Neural progenitor cell (in vitro differentiated cells): Measurements from ENCODE around the gene PRICKLE2. TPM values are rescaled to one million over a fixed set of nuclear protein-coding genes. Genes with fewer than 3 reads are reported as not detected.

Source experiments
- DNase-seq: peaks from one replicate; pipeline ENCODE4 v3.0.0-alpha.2; 2016; ENCODE audit warnings: low spot score
- H2AFZ ChIP-seq: fragments of 200-600 bp; sonication (generic); replicated peaks from 2 replicates; pipeline ENCODE4 v1.6.1; 2016; ENCODE audit warnings: antibody characterized with exemption
- H3F3A ChIP-seq: fragments of 200-600 bp; sonication (generic); 2 replicates; pipeline ENCODE4 v1.6.1; 2016; ENCODE audit warnings: antibody characterized with exemption, low read depth
- H3K27ac ChIP-seq: fragments of 200-600 bp; sonication (generic); 2 replicates; pipeline ENCODE4 v1.5.1; 2016; ENCODE audit warnings: mild to moderate bottlenecking
- H3K27me3 ChIP-seq: fragments of 200-600 bp; sonication (generic); 2 replicates; pipeline ENCODE4 v1.6.1; 2016; ENCODE audit warnings: mild to moderate bottlenecking, moderate library complexity
- H3K36me3 ChIP-seq: fragments of 200-600 bp; sonication (generic); 2 replicates; pipeline ENCODE4 v1.5.1; 2016
- H3K4me1 ChIP-seq: fragments of 200-600 bp; sonication (generic); 2 replicates; pipeline ENCODE4 v1.6.1; 2016; ENCODE audit warnings: mixed run types
- H3K4me2 ChIP-seq: fragments of 200-600 bp; sonication (generic); 2 replicates; pipeline ENCODE4 v1.6.1; 2016
- H3K4me3 ChIP-seq: fragments of 200-600 bp; sonication (generic); 2 replicates; pipeline ENCODE4 v1.5.1; 2016
- H3K79me2 ChIP-seq: fragments of 200-600 bp; sonication (generic); 2 replicates; pipeline ENCODE4 v1.6.1; 2016; ENCODE audit warnings: low read depth
- H3K9ac ChIP-seq: fragments of 200-600 bp; sonication (generic); 2 replicates; pipeline ENCODE4 v1.6.1; 2016
- H3K9me3 ChIP-seq: fragments of 200-600 bp; sonication (generic); 2 replicates; pipeline ENCODE4 v1.5.1; 2016; ENCODE audit warnings: low read depth
- H4K20me1 ChIP-seq: fragments of 200-600 bp; sonication (generic); 2 replicates; pipeline ENCODE4 v1.6.1; 2016; ENCODE audit warnings: low read depth
- H3K27ac Mint-ChIP-seq: 3 replicates; pipeline ENCODE4 v1.8.0; 2021; ENCODE audit warnings: mixed read lengths
- H3K27me3 Mint-ChIP-seq: 2 replicates; pipeline ENCODE4 v1.8.0; 2022; ENCODE audit warnings: low read depth, mild to moderate bottlenecking, inconsistent platforms, moderate library complexity, mixed read lengths; ENCODE audit not compliant: insufficient read depth
- H3K36me3 Mint-ChIP-seq: 3 replicates; pipeline ENCODE4 v1.8.0; 2021; ENCODE audit warnings: mixed read lengths
- H3K4me1 Mint-ChIP-seq: 3 replicates; pipeline ENCODE4 v1.8.0; 2021; ENCODE audit warnings: mixed read lengths
- H3K4me3 Mint-ChIP-seq: 3 replicates; pipeline ENCODE4 v1.8.0; 2021; ENCODE audit warnings: mild to moderate bottlenecking, moderate library complexity, mixed read lengths
- H3K9me3 Mint-ChIP-seq: 3 replicates; pipeline ENCODE4 v1.8.0; 2020; ENCODE audit warnings: mixed read lengths
- CTCF ChIP-seq: fragments of 200-600 bp; sonication (generic); IDR thresholded peaks from 2 replicates; pipeline ENCODE4 v1.5.1; 2017; ENCODE audit warnings: antibody characterized with exemption, mild to moderate bottlenecking
- EZH2 ChIP-seq: fragments of 200-600 bp; sonication (generic); IDR thresholded peaks from 2 replicates; pipeline ENCODE4 v1.6.1; 2017; ENCODE audit warnings: antibody characterized with exemption, mild to moderate bottlenecking, moderate library complexity
- EZH2phosphoT487 ChIP-seq: fragments of 200-600 bp; sonication (generic); IDR thresholded peaks from 2 replicates; pipeline ENCODE4 v1.6.1; 2017; ENCODE audit warnings: antibody characterized with exemption
- total RNA-seq: library from RNA; depleted of rRNA; stranded (reverse); fragments of >200 nt; gene quantifications from 2 replicates; pipeline ENCODE4 v1.2.3, GENCODE V29; 2015; ENCODE audit warnings: low replicate concordance

PRICKLE2 gene
- total RNA-seq, 1 donor from 2014 or later, result 11.5 TPM

GRCh38 chr3:64161481-64161952 is 63.7 kb downstream of the PRICKLE2 start:
- H4K20me1 ChIP-seq, result no peaks in the 10 kb centered on the region
- Mint-ChIP-seq H3K4me1 (peaks cover 20% of the 10 kb centered on the region), H3K27ac (no peak overlapping the region), H3K9me3 (no peaks in the 10 kb centered on the region), H3K4me3 (no peak overlapping the region), H3K36me3 (no peaks in the 10 kb centered on the region), H3K27me3 (no peaks in the 10 kb centered on the region)
- H3F3A ChIP-seq, result peaks cover 13% of the 10 kb centered on the region
- H3K9me3 ChIP-seq, result no peaks in the 10 kb centered on the region
- H3K4me3 ChIP-seq, result no peak overlapping the region
- no peak overlapping the region for H3K4me2 ChIP-seq
- H3K9ac ChIP-seq, result no peak overlapping the region
- peaks cover 37% of the 10 kb centered on the region for H3K4me1 ChIP-seq
- no peaks in the 10 kb centered on the region for H3K36me3 ChIP-seq
- H2AFZ ChIP-seq, result no peak overlapping the region
- DNase-seq, result no peak
- no peak overlapping the region for H3K27ac ChIP-seq
- H3K27me3 ChIP-seq, result no peaks in the 10 kb centered on the region
- H3K79me2 ChIP-seq, result no peaks in the 10 kb centered on the region
- no peak for TF ChIP-seq CTCF
- no peak for TF ChIP-seq EZH2phosphoT487
- TF ChIP-seq EZH2, result no peak

DNA sequence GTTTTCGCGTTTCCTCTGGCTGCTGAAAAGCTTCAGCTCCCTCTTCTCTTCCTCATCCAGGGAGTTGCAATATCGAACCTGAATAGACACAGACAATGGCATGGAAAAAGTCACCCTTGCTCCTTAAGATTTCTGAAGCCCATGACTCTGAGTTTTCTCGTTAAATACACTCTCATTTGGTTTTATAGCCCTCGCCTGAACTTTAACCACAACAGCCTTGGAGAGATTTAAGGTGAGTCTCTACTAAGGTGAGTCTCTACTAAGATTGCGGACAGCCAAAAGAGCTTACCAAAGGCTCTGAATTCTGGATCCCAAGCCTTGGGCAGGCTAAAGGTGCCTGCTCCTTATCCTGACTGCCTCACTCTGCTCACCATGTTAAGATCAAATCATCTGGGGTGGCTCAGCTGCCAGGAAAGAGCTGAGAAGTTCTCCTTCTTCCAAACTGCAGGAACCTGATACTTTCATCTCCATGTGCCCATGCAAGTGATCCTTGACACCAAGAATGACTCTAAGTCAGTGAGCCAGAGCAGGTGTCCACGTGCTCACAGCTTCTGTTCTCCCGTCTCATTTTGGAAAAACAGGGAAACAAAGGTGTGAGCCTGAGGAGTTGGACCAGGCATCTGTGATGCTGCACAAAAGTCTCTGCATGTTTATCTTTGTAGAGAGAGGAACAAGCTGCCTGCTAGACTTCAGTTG is 65.1 kb downstream of the PRICKLE2 start:
- peaks cover 21% of the 10 kb centered on the region for H3K4me1 Mint-ChIP-seq

DNA sequence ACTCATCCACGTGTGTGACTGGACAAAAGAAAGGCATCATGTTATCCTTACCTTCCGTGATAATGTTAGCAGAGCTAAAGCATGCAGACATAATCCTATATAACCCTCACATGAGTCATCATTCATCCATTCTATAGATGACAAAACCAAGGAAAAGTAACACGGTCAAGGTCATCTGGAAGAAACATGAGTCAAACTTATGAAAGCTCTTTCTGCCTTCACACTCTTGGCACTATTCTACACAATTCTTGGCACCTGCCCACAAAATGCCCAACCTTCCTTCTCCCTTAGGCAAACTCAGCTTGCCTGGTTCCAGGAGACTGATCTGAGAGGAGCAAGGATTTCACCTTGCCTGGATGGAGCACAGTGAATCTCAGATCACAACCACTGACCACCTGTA is 66.9 kb downstream of the PRICKLE2 start:
- Histone ChIP-seq H3K9ac (no peak overlapping the region), H3K27me3 (no peaks in the 10 kb centered on the region), H3F3A (peaks cover 13% of the 10 kb centered on the region), H3K79me2 (no peaks in the 10 kb centered on the region), H3K4me2 (no peak overlapping the region), H2AFZ (no peak overlapping the region), H3K36me3 (no peaks in the 10 kb centered on the region), H4K20me1 (no peaks in the 10 kb centered on the region), H3K27ac (no peak overlapping the region), H3K4me3 (no peak overlapping the region), H3K9me3 (no peaks in the 10 kb centered on the region), H3K4me1 (peaks cover 37% of the 10 kb centered on the region)
- no peak for TF ChIP-seq EZH2phosphoT487
- H3K27ac Mint-ChIP-seq, result no peak overlapping the region
- peaks cover 21% of the 10 kb centered on the region for H3K4me1 Mint-ChIP-seq
- DNase-seq, result no peak
- no peaks in the 10 kb centered on the region for H3K27me3 Mint-ChIP-seq
- peaks cover 3% of the 10 kb centered on the region for H3K36me3 Mint-ChIP-seq
- no peaks in the 10 kb centered on the region for H3K9me3 Mint-ChIP-seq
- H3K4me3 Mint-ChIP-seq, result no peak overlapping the region

More for the DNA sequence above, 65.1 kb downstream of the PRICKLE2 start:
- H3K4me3 ChIP-seq, result no peak overlapping the region
- H3F3A ChIP-seq, result peaks cover 13% of the 10 kb centered on the region
- H3K27me3 ChIP-seq, result no peaks in the 10 kb centered on the region
- H3K4me3 Mint-ChIP-seq, result no peak overlapping the region
- no peaks in the 10 kb centered on the region for H3K9me3 ChIP-seq
- no peak for TF ChIP-seq EZH2
- TF ChIP-seq EZH2phosphoT487, result no peak
- no peak for TF ChIP-seq CTCF
- H3K4me1 ChIP-seq, result peaks cover 37% of the 10 kb centered on the region
- no peaks in the 10 kb centered on the region for H3K27me3 Mint-ChIP-seq
- H2AFZ ChIP-seq, result no peak overlapping the region
- no peaks in the 10 kb centered on the region for H4K20me1 ChIP-seq
- no peaks in the 10 kb centered on the region for H3K9me3 Mint-ChIP-seq
- H3K36me3 ChIP-seq, result no peaks in the 10 kb centered on the region
- no peaks in the 10 kb centered on the region for H3K36me3 Mint-ChIP-seq
- H3K4me2 ChIP-seq, result no peak overlapping the region
- no peak overlapping the region for H3K27ac Mint-ChIP-seq
- no peak for DNase-seq
- H3K9ac ChIP-seq, result no peak overlapping the region
- no peaks in the 10 kb centered on the region for H3K79me2 ChIP-seq
- H3K27ac ChIP-seq, result no peak overlapping the region
